Measurements from ENCODE around the gene CAD. TPM values are rescaled to one million over a fixed set of nuclear protein-coding genes. Genes with fewer than 3 reads are reported as not detected.

The CAD gene
- total RNA-seq, 4 donors from 2014 or later = 9.0 to 28.8 (median 17.4) TPM

- intact Hi-C loops (cut with DNase I; ENCODE audit: low total_unique reads) = no loop called here
- no peak for DNase-seq (ENCODE audit: low spot score in 2 of 2)
- 90 to 91% methylated on average over 8 of the region's 8 CpGs for WGBS, 2 donors
- no peak overlapping the region for H3K4me3 ChIP-seq (ENCODE audit: low read depth, poor library complexity, severe bottlenecking)
- TF ChIP-seq CTCF (IDR thresholded peaks at IDR 0.05) (no peak), POLR2A (IDR thresholded peaks at IDR 0.05) (no peak)
These were observed 12.0 kb upstream of the CAD start for GRCh38 chr2:27205206-27205605.

- H3K4me3 ChIP-seq (ENCODE audit: low read depth, poor library complexity, severe bottlenecking) = no peak overlapping the region
- intact Hi-C loops (cut with DNase I; ENCODE audit: low total_unique reads) = no loop called here
- TF ChIP-seq POLR2A (IDR thresholded peaks at IDR 0.05) (no peak), CTCF (IDR thresholded peaks at IDR 0.05) (no peak)
- no peak for DNase-seq (ENCODE audit: low spot score in 2 of 2)
- 96 to 97% methylated on average over 6 of the region's 6 CpGs for WGBS, 2 donors
These were observed 10.8 kb upstream of the CAD start for GRCh38 chr2:27206346-27206745.

GRCh38 chr2:27208486-27209050 is 8.6 kb upstream of the CAD start:
- 88 to 97% methylated on average over 4 of the region's 4 CpGs for WGBS, 2 donors
- H3K4me3 ChIP-seq (ENCODE audit: low read depth, poor library complexity, severe bottlenecking) = no peak overlapping the region
- DNase-seq (ENCODE audit: low spot score in 2 of 2) = no peak
- no peak for TF ChIP-seq CTCF (IDR thresholded peaks at IDR 0.05)
- TF ChIP-seq POLR2A (IDR thresholded peaks at IDR 0.05) = no peak
- intact Hi-C loops (cut with DNase I; ENCODE audit: low total_unique reads) = no loop called here

GRCh38 chr2:27209621-27210401 is 7.4 kb upstream of the CAD start:
- no peak for DNase-seq (ENCODE audit: low spot score in 2 of 2)
- 73 to 84% methylated on average over 6 of the region's 6 CpGs for WGBS, 2 donors
- intact Hi-C loops (cut with DNase I; ENCODE audit: low total_unique reads) = no loop called here
- H3K4me3 ChIP-seq (ENCODE audit: low read depth, poor library complexity, severe bottlenecking) = no peak overlapping the region
- TF ChIP-seq CTCF (IDR thresholded peaks at IDR 0.05) (no peak), POLR2A (IDR thresholded peaks at IDR 0.05) (no peak)

GRCh38 chr2:27211241-27211942 is 5.8 kb upstream of the CAD start:
- intact Hi-C loops (cut with DNase I; ENCODE audit: low total_unique reads) = no loop called here
- peak overlapping the region; percentile 54 for H3K4me3 ChIP-seq (ENCODE audit: low read depth, poor library complexity, severe bottlenecking)
- peak; percentile 25 to 89 for DNase-seq (ENCODE audit: low spot score in 2 of 2)
- WGBS, 2 donors = 2 to 3% methylated on average over 35 to 43 of the region's 48 CpGs
- no peak for TF ChIP-seq POLR2A (IDR thresholded peaks at IDR 0.05)
- TF ChIP-seq CTCF (IDR thresholded peaks at IDR 0.05) = no peak

Measured in lower leg skin (tissue), 4 donors.